Activated T-helper 1 cell treated with anti-CD3 and anti-CD28 coated beads, Interleukin-2, amount 50 U/mL, for 16 hours (primary cell): ENCODE measurements around the gene CDK6.
"Not testable (repeated sequence)": the region's sequence is repeated elsewhere in the genome, so short reads cannot be mapped to it uniquely, and the experiment has no call there.

ENCODE experiments used
- DNase-seq, 2 donors: peaks; one replicate each; pipeline ENCODE4 v3.0.0-alpha.2; 2020; ENCODE audit warnings: low read depth in 1 of 2, low spot score in 1 of 2

The CDK6 gene

DNA sequence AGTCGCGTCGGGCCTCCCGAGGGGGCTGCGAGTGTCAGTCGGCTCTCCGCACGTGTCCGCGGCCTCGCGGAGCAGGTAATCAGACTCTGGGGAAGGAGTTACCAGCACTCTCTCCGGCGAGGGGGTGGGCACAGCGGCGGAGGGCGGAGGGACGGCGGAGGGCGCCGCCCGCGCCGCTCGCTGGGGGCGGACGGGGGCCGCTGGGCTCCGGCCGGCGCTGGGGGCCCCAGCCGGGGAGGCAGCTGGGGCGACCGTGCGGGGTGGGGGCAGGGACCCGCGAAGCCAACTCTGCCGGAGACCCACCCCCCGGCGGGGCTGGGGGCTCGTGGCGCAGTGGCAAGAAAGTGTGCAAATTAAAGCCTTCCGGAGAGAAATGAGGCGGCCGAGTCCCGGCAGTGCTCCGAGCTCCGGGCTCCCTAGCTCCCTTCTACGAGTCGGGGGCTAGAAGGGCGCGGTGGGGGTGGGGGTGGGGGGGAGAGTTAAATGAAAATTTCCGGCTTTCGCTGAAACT lies at the start of gene CDK6:
CDK6 (minus strand) TSS at position 85 of the 511 bp plus-strand sequence. CDS start 3,250 bp downstream, outside the sequence.
- peak; percentile 22 to 49 for DNase-seq

DNA sequence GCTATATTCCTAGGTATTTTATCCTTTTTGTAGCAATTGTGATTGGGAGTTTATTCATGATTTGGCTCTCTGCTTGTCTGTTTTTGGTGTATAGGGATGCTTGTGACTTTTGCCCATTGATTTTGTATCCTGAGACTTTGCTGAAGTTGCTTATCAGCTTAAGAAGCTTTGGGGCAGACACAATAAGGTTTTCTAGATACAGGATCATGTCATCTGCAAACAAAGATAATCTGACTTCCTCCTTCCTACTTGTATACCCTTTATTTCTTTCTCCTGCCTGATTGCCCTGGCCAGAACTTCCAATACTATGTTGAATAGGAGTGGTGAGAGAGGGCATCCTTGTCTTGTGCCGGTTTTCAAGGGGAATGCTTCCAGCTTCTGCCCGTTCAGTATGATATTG lies 49.7 kb upstream of the CDK6 start:
- DNase-seq = not testable (repeated sequence)

DNA sequence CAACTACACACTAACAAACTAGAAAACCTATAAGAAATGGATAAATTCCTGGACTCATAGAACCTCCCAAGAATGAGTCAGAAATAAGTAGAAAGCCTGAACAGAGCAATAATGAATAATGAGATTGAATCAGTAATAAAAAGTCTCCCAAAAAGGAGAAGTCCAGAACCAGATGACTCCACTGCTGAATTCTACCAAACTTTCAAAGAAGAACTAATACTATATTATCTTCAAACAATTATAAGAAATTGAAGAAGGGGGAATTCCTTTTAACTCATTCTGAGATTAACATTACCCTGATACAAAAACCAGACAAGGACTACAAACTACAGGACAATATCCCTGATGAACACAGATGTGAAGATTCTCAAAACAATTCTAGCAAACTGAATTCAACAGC lies 47.8 kb upstream of the CDK6 start:
- DNase-seq = no peak

DNA sequence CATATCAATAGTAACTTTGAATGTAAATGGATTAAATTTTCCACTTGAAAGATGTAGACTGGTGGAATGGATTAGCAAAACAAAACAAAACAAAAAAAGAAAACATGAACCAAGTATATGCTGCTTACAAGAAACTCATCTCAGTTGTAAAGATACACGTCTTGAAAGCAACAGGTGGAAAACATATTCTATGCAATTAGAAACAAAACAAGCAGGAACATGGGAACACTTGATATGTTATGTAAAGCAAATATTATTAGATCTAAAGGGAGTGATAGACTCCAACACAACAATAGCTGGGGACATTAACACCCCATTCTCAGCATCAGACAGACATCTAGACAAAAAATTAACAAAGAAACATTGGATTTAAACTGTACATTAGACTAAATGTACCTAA lies 46.4 kb upstream of the CDK6 start:
- DNase-seq = no peak

DNA sequence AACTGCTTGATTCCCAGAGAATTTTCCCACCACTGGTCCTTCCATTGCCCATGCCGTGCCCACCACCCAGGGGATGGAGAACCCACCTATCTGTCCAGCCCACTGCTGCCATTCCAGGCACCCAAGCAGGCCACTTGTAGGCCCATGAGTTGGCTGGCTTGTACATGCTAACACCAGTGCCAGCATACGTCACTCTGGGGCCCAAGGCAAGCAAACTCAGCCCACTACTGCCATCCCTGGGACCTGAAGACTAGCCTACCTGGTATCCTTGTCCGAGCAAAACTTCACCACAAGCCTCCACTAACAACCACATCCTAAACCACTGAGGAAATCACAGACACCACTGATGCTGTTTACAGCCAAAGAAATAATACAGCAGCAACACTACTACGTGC lies 44.7 kb upstream of the CDK6 start:
- no peak for DNase-seq

DNA sequence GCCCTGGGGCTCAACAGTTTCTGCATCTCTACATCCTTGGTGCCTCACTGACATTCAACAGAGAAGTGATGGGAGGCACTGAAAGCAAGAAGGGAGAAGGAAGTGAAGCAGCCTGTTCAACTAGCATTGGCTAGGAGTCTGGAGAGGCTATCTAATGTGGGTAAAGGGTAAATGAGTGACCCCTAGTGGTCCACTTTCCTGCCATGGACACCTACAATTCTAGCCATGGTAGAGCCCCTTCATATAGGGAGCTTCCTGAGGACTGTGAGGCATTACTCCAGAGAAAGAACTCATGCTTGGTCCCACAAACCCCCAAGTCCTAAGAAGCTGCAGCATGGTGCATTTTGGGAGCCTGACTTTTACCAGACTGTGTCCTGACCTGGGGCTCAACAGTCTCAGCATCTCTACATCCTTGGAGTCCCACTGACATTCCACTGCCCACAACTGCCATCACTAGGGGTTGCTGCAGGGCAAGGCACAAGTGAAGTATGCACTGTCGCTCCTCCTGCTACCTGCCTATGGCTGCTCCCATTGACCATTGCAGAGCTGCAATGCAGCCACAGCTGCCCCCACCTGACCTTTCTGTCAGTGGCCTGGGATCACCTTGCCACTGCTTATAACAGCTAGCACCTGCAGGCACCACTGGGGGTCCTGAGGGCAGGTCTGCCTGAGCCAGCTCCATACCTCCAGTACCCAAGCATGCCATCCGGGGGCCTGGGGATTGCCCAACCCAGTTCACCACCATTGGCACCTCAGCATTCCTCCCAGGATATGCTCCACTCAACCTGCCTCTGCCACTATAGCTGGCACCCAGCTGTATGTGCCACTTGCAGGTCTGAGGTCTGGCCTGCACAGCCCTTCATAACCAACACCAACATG lies 44.1 kb upstream of the CDK6 start:
- DNase-seq = no peak

DNA sequence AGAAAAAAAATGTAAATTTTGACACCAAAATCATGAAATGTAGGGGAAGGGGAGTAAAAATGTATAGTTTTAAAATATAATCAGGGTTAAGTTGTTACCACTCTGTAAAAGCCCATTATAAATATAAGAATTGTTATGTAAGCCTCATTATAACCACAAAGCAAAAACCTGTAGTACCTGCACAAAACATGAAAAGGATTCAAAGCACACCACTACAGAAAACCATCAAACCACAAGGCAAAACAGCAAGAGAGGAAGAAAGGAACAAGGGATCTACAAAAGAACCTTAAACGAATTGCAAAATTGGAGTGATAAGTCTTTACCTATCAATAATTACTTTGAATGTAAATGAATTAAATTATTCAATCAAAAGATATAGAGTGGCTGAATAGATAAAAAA lies 41.0 kb upstream of the CDK6 start:
- no peak for DNase-seq

DNA sequence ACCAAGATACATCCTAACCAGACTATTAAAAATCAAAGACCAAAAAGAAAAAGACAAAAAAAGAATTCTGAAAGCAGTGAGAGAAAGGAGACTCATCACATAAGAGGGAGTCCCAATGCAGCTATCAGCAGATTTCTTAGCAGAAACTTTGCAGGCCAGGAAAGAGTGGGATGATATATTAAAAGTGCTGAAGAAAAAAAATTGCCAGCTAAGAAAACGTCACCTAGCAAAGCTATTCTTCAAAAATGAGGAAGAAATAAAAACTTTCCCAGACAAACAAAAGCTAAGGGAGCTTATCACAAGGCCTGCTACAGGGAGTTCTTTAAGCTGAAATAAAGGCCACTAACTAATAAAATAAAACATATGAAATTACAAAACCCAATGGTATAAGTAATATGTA lies 40.5 kb upstream of the CDK6 start:
- DNase-seq = no peak

DNA sequence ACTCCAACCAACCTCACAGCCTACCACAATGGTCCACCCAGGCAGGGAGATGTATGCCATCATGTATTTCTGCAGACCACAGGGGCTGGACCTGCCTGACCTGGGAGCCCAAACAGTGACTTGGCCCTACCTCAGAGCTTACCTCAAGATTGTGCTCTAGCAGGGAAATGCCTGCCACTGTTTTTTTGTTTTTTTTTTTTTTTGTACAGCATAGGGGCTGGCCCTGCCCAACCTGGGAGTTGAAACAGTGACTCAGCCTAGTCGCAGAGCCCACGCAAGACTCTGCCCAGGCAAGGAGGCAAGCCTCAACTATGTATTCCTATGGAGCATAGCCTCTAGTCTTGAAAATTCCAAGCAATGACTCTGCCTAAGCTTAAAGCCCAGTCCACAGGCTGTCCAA lies 39.3 kb upstream of the CDK6 start:
- no peak for DNase-seq

DNA sequence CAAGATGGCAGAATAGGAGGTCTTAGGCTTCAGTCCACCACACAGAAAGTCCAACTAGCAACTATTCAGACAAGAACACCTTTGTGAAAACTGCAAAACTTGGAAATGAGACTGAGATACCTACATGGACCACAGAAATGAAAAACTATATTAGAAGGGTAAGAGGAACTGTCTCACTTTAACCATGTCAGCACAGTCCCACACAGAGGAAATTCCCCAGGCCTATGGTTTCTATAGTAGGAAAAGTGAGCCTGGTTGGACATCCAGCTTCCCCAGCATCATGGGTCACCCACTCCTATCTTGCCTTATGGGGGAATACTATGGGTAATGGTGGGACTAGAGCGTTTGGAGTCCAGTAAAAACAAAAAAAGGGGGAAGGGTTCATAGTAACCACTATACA lies 38.8 kb upstream of the CDK6 start:
- no peak for DNase-seq

DNA sequence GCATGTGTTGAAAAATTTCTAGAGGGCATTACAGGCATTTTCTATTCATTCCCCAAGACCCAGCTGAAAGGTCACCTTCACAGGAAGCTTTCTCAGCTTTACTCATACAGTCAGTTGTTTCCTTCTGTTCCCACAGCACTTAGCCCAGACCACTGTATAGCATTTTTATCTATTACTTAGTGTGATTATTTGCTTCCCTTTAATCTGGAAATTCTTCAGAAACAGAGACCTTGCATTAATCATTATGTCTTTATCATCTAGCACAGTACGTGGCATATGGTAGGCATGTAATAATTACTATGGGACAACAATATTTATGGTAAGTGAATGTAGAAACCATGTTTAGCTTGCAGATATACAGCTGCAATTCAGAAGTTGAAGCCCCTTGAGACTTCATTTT lies 38.2 kb upstream of the CDK6 start:
- DNase-seq = no peak

DNA sequence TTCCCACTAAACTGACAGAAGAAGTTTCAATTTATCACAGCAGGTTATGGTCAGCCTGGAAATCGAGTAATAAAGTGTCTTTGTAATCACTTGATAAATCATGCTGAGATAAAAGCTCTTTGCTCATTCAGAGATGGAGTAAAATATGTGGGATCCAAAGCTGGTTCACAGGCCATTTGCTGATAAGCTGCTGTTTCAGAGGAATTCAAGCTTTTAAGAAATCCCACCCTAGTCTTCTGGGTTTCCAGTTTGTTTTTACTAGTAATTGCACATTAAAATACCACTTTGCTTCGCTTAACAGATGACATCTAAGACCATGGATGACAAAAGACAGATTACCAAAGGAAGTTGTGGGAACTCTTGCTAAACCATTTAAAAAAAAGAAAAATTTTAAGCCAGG lies 37.4 kb upstream of the CDK6 start:
- no peak for DNase-seq

DNA sequence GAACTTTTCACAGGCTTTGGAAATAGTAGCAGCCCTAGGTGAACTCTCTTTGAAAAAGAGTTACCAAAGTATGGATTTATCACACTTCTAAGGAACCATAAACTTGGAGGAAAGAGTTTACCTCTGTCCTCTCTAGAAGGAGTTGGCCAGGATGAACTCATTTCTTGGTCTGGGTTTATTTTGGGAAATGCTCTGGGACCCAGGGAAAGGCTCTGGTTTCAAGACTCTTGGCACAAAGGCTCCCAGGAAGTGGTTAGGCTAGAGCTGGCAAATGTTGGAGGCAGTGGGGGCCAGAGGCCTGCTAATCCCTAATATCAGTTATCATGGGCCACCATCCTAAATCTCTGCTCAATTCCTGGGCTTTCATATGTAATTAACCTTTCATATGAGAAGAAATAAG lies 36.3 kb upstream of the CDK6 start:
- no peak for DNase-seq

DNA sequence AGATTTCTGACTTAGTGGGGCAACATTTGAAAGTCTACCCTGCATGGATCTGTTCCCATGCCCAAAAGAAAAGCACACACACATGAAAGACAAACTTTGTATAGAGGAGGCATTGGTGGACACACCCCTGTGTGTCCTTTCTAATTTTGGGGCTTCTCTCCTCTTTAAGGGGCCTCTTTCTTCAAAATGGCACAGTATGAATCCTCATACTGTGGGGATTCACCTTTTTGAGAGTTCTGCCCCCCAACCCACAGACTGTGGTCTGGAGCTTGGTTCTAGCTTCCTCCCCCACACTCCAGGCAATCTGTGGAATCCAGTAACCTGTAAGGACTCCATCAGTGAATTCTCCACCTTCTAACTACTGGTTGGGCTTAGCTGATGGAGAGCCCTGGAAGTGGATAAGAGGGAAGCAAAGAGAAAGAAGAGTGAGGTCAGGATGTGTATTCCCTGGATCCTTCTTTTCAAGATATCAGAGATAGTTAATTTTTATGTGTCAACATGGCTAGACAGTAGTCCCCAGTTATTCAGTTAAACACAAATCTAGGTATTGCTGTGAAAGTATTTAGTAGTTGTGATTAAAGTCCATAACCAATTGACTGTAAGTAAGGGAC lies 32.4 kb upstream of the CDK6 start:
- no peak for DNase-seq

DNA sequence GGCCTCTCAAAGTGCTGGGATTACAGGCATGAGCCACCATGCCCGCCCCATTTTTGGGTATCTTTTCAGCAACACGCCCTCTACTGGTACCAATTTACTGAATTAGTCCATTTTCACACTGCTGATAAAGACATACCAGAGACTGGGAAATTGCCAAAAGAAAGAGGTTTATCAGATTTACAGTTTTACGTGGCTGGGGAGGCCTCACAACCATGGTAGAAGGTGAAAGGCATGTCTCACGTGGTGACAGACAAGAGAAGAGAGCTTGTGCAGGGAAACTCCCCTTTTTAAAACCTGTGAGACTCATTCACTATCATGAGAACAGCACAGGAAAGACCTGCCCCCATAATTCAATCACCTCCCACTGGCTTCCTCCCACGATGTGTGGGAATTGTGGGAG lies 27.8 kb upstream of the CDK6 start:
- DNase-seq = not testable (repeated sequence)

DNA sequence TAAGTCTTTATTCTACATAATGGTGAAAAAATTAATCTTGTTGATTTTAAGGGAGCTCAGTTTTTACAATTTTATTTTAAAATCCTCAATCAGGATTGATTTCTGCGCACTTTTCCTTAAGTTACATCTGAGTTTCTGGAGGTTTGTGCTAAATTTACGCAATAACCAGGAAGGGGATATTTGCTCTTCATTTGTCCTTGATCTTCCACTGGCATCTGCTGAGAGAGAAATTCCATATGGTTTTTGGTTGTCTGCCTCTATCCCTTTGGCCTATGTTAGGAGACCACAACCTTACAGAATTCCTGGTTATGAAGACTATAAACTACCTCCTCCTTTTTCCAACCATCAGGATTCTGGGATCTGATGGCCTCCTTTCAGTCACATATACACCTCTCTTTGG lies 20.1 kb upstream of the CDK6 start:
- no peak for DNase-seq

DNA sequence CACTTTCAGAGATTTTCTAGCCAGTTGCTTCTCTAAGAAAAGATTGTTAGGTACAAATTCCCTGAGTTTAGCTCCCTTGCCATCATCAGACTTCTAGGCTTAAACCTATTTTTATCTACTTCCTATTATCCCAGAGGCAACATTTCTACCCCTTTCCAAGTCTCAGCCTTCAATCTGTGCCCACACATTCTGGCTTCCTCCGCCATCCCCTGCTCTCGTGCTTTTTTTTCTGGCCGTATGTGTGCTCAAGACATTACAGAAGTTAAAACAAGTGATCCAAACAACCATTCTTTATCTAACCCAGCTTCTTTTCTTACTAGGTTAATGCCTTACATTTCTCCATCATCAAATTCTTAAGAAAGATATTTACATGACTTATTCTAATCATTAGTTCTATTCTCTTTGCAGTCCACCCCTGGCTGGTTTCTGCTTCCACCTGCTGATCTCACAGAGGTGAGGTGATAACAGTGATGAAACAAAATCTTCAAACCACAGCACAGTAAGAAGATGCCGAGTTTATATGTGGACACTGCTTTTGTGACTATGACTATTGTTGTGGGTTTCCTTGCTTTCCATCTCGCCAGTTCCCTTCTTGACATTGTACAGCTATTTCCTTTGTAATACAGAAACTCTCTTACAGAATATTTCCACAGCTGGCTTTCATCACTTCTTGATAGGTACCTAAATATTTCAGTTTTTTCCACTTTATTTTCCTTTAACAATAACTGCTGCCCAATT lies 18.3 kb upstream of the CDK6 start:
- no peak for DNase-seq

DNA sequence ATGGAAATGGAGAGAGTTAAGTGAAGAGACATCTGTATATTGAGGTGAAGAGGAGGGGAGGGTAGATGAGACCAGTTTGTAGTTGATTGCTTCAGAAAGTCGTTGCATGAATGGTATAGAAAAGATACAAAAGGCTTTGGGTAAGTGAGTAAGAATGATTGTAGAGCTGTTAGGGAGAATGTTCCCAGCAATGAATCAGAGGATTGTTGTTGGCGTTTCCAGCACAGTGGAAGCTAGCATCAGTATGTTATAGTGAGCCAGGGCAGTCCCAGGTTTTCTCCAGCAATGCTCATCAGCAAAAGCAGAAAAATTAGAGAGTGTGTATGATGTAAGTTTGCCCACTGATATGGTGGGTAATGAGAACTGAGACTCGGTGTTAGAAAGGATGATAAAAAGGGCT lies 15.4 kb upstream of the CDK6 start:
- no peak for DNase-seq

DNA sequence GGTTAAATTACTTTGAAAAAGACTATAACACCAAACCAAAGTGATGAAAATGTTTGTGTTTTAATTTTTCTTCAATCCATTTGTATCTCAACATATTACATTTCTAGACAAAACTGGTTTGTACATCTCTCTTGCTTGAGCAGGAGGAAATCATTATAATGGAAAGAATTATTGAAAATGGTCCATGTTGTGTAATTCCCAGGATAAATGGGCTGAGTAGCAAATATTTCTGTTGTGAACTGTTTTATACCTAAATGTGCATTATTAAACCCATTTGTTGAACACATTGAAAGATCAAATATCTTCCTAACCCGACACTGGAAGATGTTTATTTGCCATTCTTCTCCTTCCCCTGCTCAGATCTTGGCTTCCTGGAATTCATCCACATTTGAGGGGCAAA lies 14.1 kb upstream of the CDK6 start:
- no peak for DNase-seq

DNA sequence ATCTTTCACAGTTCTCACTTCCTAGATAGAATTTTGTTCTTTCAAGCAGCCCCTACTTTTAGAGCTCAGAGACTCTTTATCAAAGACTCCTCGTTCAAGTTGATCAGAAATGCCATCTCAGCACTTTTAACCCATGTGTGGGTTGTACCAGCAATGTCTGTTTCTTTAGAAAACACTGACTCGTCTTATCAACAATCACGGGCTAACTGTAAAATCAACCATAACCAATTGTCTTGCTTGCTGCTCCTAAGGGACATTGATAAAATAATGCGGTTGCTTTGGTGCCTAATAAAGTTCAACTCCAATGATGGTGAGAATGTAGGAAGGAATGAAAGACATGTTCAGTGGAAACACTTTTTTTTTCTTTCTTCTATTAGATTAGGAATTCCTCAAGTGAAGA lies 12.9 kb upstream of the CDK6 start:
- no peak for DNase-seq

DNA sequence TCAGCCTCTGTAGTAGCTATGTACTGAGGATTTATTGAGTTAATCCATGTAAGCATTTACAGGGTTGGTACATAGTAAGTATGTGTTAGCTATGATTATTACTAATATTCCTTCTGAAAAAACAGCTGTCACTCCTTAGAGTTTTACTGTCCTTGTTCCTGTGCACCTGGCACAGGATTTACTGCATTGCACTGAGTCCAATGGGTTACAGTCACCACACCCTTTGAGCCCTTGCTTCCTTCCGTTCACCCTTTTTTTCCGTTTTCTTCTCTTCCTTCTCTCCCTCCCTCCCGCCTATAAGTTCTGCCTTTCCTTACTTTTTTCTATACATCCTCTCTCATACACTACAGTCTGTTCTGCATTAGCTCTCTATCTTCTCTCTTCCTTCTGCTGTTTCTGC lies 12.5 kb upstream of the CDK6 start:
- no peak for DNase-seq

DNA sequence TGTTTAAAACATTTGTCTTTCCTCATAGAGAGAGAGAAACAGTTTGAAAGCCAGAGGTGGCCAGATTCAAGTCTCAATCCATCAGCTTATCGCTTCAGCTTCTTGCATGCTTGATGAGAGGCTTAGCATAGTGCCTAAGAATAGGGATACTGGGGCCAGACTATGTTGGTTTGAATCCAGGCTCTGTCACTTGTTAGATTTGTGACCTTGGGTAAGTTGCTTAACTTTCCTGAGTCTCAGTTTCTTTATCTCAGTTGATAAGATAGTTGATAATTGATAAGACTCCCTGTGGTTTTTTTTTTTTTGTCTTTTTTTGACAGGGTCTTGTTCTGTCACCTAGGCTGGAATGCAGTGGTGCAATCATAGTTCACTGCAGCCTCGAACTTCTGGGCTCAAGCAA lies 12.1 kb upstream of the CDK6 start:
- no peak for DNase-seq
